Measurements from ENCODE around the gene NT5E.

- TF ChIP-seq SP4 (CRISPR knock-in tag; IDR thresholded peaks at IDR 0.05) (no peak), FOXJ3 (CRISPR knock-in tag; IDR thresholded peaks at IDR 0.05; ENCODE audit: borderline replicate concordance) (no peak), TCF7L2 (IDR thresholded peaks at IDR 0.05; ENCODE audit: low read depth, low read length) (no peak), POLR2AphosphoS2 (IDR thresholded peaks at IDR 0.05; ENCODE audit: low read depth, low read length) (no peak), ZBTB20 (CRISPR knock-in tag; IDR thresholded peaks at IDR 0.05; ENCODE audit: borderline replicate concordance, low read depth) (no peak), TAF1 (CRISPR knock-in tag; IDR thresholded peaks at IDR 0.05) (no peak), ZNF687 (CRISPR knock-in tag; IDR thresholded peaks at IDR 0.05) (no peak), ZNF121 (CRISPR knock-in tag; IDR thresholded peaks at IDR 0.05) (no peak), SOX6 (IDR thresholded peaks at IDR 0.05) (no peak), SOX6 (CRISPR knock-in tag; IDR thresholded peaks at IDR 0.05) (no peak)
- TF ChIP-seq, protein P1, sequence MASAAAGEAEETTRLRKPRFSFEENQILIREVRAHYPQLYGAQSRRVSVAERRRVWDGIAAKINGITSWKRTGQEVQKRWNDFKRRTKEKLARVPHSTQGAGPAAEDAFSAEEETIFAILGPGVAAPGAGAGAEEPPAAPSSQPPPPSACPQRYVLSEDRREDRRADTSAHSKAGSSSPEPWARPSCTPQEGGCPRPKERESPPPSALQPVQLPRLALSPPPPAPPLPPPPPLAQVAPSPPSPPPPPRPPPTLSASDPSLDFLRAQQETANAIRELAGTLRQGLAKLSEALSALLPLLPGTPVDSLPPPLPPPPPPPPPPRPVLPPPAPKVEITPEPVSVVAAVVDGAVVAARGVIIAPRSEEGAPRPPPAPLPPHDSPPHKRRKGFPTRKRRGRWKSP (CRISPR knock-in tag; IDR thresholded peaks at IDR 0.05): no peak
- TF ChIP-seq, protein P2, sequence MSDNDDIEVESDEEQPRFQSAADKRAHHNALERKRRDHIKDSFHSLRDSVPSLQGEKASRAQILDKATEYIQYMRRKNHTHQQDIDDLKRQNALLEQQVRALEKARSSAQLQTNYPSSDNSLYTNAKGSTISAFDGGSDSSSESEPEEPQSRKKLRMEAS (IDR thresholded peaks at IDR 0.05): no peak
- TF ChIP-seq, protein P3, sequence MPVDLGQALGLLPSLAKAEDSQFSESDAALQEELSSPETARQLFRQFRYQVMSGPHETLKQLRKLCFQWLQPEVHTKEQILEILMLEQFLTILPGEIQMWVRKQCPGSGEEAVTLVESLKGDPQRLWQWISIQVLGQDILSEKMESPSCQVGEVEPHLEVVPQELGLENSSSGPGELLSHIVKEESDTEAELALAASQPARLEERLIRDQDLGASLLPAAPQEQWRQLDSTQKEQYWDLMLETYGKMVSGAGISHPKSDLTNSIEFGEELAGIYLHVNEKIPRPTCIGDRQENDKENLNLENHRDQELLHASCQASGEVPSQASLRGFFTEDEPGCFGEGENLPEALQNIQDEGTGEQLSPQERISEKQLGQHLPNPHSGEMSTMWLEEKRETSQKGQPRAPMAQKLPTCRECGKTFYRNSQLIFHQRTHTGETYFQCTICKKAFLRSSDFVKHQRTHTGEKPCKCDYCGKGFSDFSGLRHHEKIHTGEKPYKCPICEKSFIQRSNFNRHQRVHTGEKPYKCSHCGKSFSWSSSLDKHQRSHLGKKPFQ (CRISPR knock-in tag; IDR thresholded peaks at IDR 0.05; ENCODE audit: insufficient replicate concordance): no peak
- TF ChIP-seq, protein P4, sequence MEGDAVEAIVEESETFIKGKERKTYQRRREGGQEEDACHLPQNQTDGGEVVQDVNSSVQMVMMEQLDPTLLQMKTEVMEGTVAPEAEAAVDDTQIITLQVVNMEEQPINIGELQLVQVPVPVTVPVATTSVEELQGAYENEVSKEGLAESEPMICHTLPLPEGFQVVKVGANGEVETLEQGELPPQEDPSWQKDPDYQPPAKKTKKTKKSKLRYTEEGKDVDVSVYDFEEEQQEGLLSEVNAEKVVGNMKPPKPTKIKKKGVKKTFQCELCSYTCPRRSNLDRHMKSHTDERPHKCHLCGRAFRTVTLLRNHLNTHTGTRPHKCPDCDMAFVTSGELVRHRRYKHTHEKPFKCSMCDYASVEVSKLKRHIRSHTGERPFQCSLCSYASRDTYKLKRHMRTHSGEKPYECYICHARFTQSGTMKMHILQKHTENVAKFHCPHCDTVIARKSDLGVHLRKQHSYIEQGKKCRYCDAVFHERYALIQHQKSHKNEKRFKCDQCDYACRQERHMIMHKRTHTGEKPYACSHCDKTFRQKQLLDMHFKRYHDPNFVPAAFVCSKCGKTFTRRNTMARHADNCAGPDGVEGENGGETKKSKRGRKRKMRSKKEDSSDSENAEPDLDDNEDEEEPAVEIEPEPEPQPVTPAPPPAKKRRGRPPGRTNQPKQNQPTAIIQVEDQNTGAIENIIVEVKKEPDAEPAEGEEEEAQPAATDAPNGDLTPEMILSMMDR (CRISPR knock-in tag; IDR thresholded peaks at IDR 0.05): no peak
Observed at GRCh38 chr6:85463621-85464259, 13.9 kb downstream of the NT5E start.

Data from HepG2 (cell line).